HepG2 (cell line): ENCODE data around the gene SPOCD1. TPM values are rescaled to one million over a fixed set of nuclear protein-coding genes. Genes with fewer than 3 reads are reported as not detected.
A peak's percentile ranks its signal among the peaks of the same experiment; 100 is the strongest.

Experiments used
- BRF2 ChIP-seq: sonication (generic); formaldehyde crosslinking; IDR thresholded peaks from 2 replicates; pipeline ENCODE4 v1.8.1; 2022; ENCODE audit warnings: mild to moderate bottlenecking, missing genetic modification reagents
- CENPX ChIP-seq: sonication (generic); formaldehyde crosslinking; IDR thresholded peaks from 2 replicates; pipeline ENCODE4 v1.9.0; 2021; ENCODE audit warnings: mild to moderate bottlenecking, missing genetic modification reagents, moderate library complexity
- CTCF ChIP-seq: sonication (generic); formaldehyde crosslinking; IDR thresholded peaks from 2 replicates; pipeline ENCODE4 v1.5.0; 2020; ENCODE audit warnings: mild to moderate bottlenecking, missing genetic modification reagents, moderate library complexity
- IKZF5 ChIP-seq: IDR thresholded peaks from 2 replicates; pipeline ENCODE4 v1.6.1; 2018; ENCODE audit warnings: missing genetic modification reagents, mild to moderate bottlenecking, missing compliant biosample characterization
- KLF6 ChIP-seq: IDR thresholded peaks from 2 replicates; pipeline ENCODE4 v1.8.0; 2016; ENCODE audit warnings: missing biosample characterization, missing genetic modification reagents
- KMT2B ChIP-seq: IDR thresholded peaks from 2 replicates; pipeline ENCODE4 v1.6.1; 2016; ENCODE audit warnings: missing genetic modification reagents, missing compliant biosample characterization
- MXD4 ChIP-seq: IDR thresholded peaks from 2 replicates; pipeline ENCODE4 v1.6.1; 2016; ENCODE audit warnings: mild to moderate bottlenecking, missing biosample characterization, missing genetic modification reagents
- PBX2 ChIP-seq: IDR thresholded peaks from 2 replicates; pipeline ENCODE4 v1.6.1; 2016; ENCODE audit warnings: control low read depth
- SATB2 ChIP-seq: sonication (generic); formaldehyde crosslinking; IDR thresholded peaks from 2 replicates; pipeline ENCODE4 v1.5.0; 2020; ENCODE audit warnings: missing genetic modification reagents
- SOX13 ChIP-seq, 3 experiments: fragments of 450-650 bp in 1 of 3; sonication (generic) in 1 of 3; formaldehyde crosslinking in 1 of 3; IDR thresholded peaks in 2 of 3; conservative IDR thresholded peaks in 1 of 3; 2 replicates each; pipeline versions ENCODE4 v1.5.0 to v1.6.1; 2016 to 2020; ENCODE audit warnings: antibody characterized with exemption in 1 of 3, mild to moderate bottlenecking in 1 of 3, missing compliant biosample characterization in 1 of 3, missing genetic modification reagents in 1 of 3, moderate library complexity in 1 of 3
- TCF7L2 ChIP-seq: IDR thresholded peaks from 2 replicates; pipeline ENCODE4 v1.6.1; 2011; ENCODE audit warnings: mild to moderate bottlenecking, low read depth, low read length, moderate library complexity
- TFE3 ChIP-seq: IDR thresholded peaks from 2 replicates; pipeline ENCODE4 v1.6.1; 2016
- ZKSCAN8 ChIP-seq: IDR thresholded peaks from 2 replicates; pipeline ENCODE4 v1.6.1; 2016; ENCODE audit warnings: borderline replicate concordance, missing genetic modification reagents, missing compliant biosample characterization
- ZNF207 ChIP-seq: fragments of 450-650 bp; IDR thresholded peaks from 2 replicates; pipeline ENCODE4 v1.6.1; 2016; ENCODE audit warnings: antibody characterized with exemption, borderline replicate concordance
- ZNF235 ChIP-seq: sonication (generic); formaldehyde crosslinking; IDR thresholded peaks from 2 replicates; pipeline ENCODE4 v1.8.1; 2023; ENCODE audit warnings: mild to moderate bottlenecking, missing genetic modification reagents, borderline replicate concordance
- ZNF747 ChIP-seq: sonication (generic); formaldehyde crosslinking; IDR thresholded peaks from 2 replicates; pipeline ENCODE4 v1.8.1; 2023; ENCODE audit warnings: missing genetic modification reagents, mild to moderate bottlenecking, borderline replicate concordance
- polyA plus RNA-seq, 8 experiments: library from polyadenylated mRNA; depleted of rRNA in 3 of 8; stranded (reverse) in 7 of 8; unstranded in 1 of 8; fragments of >200 nt; fragmentation: Illumina TruSeq in 4 of 8; extraction: Trizol in 4 of 8; gene quantifications; 2 replicates each; pipeline versions ENCODE4 v1.2.1 to v1.2.3, GENCODE V29; 2011 to 2016; ENCODE audit warnings: low read depth in 4 of 8, missing spikeins in 1 of 8, mixed read lengths in 1 of 8; ENCODE audit not compliant: insufficient read depth in 1 of 8
- total RNA-seq, 5 experiments: library from RNA; depleted of rRNA; stranded (reverse); fragments of >200 nt; fragmentation: Illumina TruSeq; extraction: Trizol; gene quantifications; 2 replicates each; pipeline ENCODE4 v1.2.3, GENCODE V29; 2016; ENCODE audit warnings: low read depth in 1 of 5
- TF ChIP-seq, protein P1 (sequence below): sonication (generic); formaldehyde crosslinking; IDR thresholded peaks from 2 replicates; pipeline ENCODE4 v1.5.1; 2020; ENCODE audit warnings: missing genetic modification reagents, mild to moderate bottlenecking, borderline replicate concordance

The SPOCD1 gene
- total and polyA plus RNA-seq, 2 of the 13 experiments (the other 11 are each of a cell fraction or from before 2014, with no cell fraction given), result 0.24 to 0.29 TPM

- TF ChIP-seq PBX2, result no peak
- TF ChIP-seq ZNF207, result no peak; the same call in 1 of the 2 replicates
- peak; percentile 35; the same call in 1 of the 2 replicates for TF ChIP-seq IKZF5 (CRISPR knock-in tag)
- TF ChIP-seq, protein P1, sequence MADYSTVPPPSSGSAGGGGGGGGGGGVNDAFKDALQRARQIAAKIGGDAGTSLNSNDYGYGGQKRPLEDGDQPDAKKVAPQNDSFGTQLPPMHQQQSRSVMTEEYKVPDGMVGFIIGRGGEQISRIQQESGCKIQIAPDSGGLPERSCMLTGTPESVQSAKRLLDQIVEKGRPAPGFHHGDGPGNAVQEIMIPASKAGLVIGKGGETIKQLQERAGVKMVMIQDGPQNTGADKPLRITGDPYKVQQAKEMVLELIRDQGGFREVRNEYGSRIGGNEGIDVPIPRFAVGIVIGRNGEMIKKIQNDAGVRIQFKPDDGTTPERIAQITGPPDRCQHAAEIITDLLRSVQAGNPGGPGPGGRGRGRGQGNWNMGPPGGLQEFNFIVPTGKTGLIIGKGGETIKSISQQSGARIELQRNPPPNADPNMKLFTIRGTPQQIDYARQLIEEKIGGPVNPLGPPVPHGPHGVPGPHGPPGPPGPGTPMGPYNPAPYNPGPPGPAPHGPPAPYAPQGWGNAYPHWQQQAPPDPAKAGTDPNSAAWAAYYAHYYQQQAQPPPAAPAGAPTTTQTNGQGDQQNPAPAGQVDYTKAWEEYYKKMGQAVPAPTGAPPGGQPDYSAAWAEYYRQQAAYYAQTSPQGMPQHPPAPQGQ (CRISPR knock-in tag), result no peak
- TF ChIP-seq SATB2, result no peak
- peak; percentile 25; the same call in 1 of the 2 replicates for TF ChIP-seq KLF6
- TF ChIP-seq ZNF747 (CRISPR knock-in tag), result peak; percentile 62; the same call in 1 of the 2 replicates
- TF ChIP-seq TCF7L2, result no peak
- 0 out of 2 replicates have a peak, but pooled peaks have one; percentile 49 for TF ChIP-seq ZKSCAN8 (CRISPR knock-in tag)
- no peak for TF ChIP-seq CENPX (CRISPR knock-in tag)
- peak; percentile 97 for TF ChIP-seq CTCF
- TF ChIP-seq SOX13 (IDR thresholded peaks at IDR 0.05), result no peak
- 0 out of 4 replicates have a peak, but pooled peaks of 1 of the 2 experiments have one; percentile 36 for TF ChIP-seq SOX13 (CRISPR knock-in tag; conservative IDR thresholded peaks at IDR 0.05 in 1 of 2, IDR thresholded peaks at IDR 0.05 in 1 of 2)
- TF ChIP-seq BRF2 (CRISPR knock-in tag), result no peak
- TF ChIP-seq MXD4 (CRISPR knock-in tag), result 0 out of 2 replicates have a peak, but pooled peaks have one; percentile 52
- no peak for TF ChIP-seq ZNF235 (CRISPR knock-in tag)
- TF ChIP-seq TFE3 (CRISPR knock-in tag), result peak; percentile 81
- TF ChIP-seq KMT2B, result peak; percentile 23; the same call in 1 of the 2 replicates
Observed at GRCh38 chr1:31815752-31816500, at the start of gene SPOCD1 (continued).
